GM23338 (cell line): ENCODE data around the gene FXN. TPM values are rescaled to one million over a fixed set of nuclear protein-coding genes. Genes with fewer than 3 reads are reported as not detected.
A peak's percentile ranks its signal among the peaks of the same experiment; 100 is the strongest.

ENCODE experiments used
- ATAC-seq: fragments of 200-7000 bp; cut with Tn5 transposase; 3 replicates; pipeline ENCODE4 v1.9.1; 2020
- DNase-seq: peaks from one replicate; pipeline ENCODE4 v3.0.0-alpha.2; 2015; ENCODE audit warnings: low spot score
- H2AFZ ChIP-seq: fragments of 200-600 bp; sonication (generic); 2 replicates; pipeline ENCODE4 v1.8.0; 2016; ENCODE audit warnings: antibody characterized with exemption, mild to moderate bottlenecking, moderate library complexity
- H3F3A ChIP-seq: fragments of 200-600 bp; sonication (generic); replicated peaks from 2 replicates; pipeline ENCODE4 v1.8.0; 2017; ENCODE audit warnings: antibody characterized with exemption, mixed run types, low read depth
- H3K27ac ChIP-seq: fragments of 200-600 bp; sonication (generic); 2 replicates; pipeline ENCODE4 v1.6.1; 2016; ENCODE audit warnings: low read depth
- H3K27me3 ChIP-seq: fragments of 200-600 bp; sonication (generic); 2 replicates; pipeline ENCODE4 v1.8.0; 2016; ENCODE audit warnings: mild to moderate bottlenecking, mixed run types, moderate library complexity; ENCODE audit not compliant: insufficient read depth
- H3K36me3 ChIP-seq: fragments of 200-600 bp; sonication (generic); 2 replicates; pipeline ENCODE4 v1.8.0; 2016; ENCODE audit warnings: mild to moderate bottlenecking; ENCODE audit not compliant: insufficient read depth
- H3K4me1 ChIP-seq: fragments of 200-600 bp; sonication (generic); 2 replicates; pipeline ENCODE4 v1.8.0; 2016; ENCODE audit warnings: mild to moderate bottlenecking, moderate library complexity; ENCODE audit not compliant: insufficient read depth
- H3K4me2 ChIP-seq: fragments of 200-600 bp; sonication (generic); 2 replicates; pipeline ENCODE4 v1.7.1; 2017; ENCODE audit warnings: mixed run types
- H3K4me3 ChIP-seq: fragments of 200-600 bp; sonication (generic); 2 replicates; pipeline ENCODE4 v1.6.1; 2016; ENCODE audit warnings: mixed run types
- H3K79me2 ChIP-seq: fragments of 200-600 bp; sonication (generic); replicated peaks from 2 replicates; pipeline ENCODE4 v1.8.0; 2017; ENCODE audit warnings: mild to moderate bottlenecking; ENCODE audit not compliant: insufficient read depth
- H3K9me2 ChIP-seq: fragments of 200-600 bp; sonication (generic); 2 replicates; pipeline ENCODE4 v1.8.0; 2017; ENCODE audit not compliant: insufficient read depth
- H4K20me1 ChIP-seq: fragments of 200-600 bp; sonication (generic); replicated peaks from 2 replicates; pipeline ENCODE4 v1.8.0; 2017; ENCODE audit warnings: mild to moderate bottlenecking; ENCODE audit not compliant: insufficient read depth
- H3K27ac Mint-ChIP-seq: 2 replicates; pipeline ENCODE4 v1.8.0; 2020; ENCODE audit warnings: inconsistent platforms, mild to moderate bottlenecking, moderate library complexity, mixed read lengths
- H3K27me3 Mint-ChIP-seq: 3 replicates; pipeline ENCODE4 v1.8.0; 2022; ENCODE audit warnings: low read depth, mild to moderate bottlenecking, moderate library complexity, mixed read lengths, inconsistent platforms; ENCODE audit not compliant: insufficient read depth, poor library complexity
- H3K36me3 Mint-ChIP-seq: 3 replicates; pipeline ENCODE4 v1.8.0; 2021; ENCODE audit warnings: low read depth, mild to moderate bottlenecking, inconsistent platforms, moderate library complexity, mixed read lengths
- H3K4me1 Mint-ChIP-seq: 3 replicates; pipeline ENCODE4 v1.8.0; 2020; ENCODE audit warnings: mild to moderate bottlenecking, inconsistent platforms, mixed read lengths
- H3K4me3 Mint-ChIP-seq: 3 replicates; pipeline ENCODE4 v1.8.0; 2021; ENCODE audit warnings: moderate library complexity, mild to moderate bottlenecking, inconsistent platforms, mixed read lengths
- H3K9me3 Mint-ChIP-seq: 3 replicates; pipeline ENCODE4 v1.8.0; 2020; ENCODE audit warnings: moderate library complexity, mild to moderate bottlenecking, inconsistent platforms, mixed read lengths
- CREB1 ChIP-seq: fragments of 250-450 bp; sonication (Bioruptor Pico); IDR thresholded peaks from 2 replicates; pipeline ENCODE4 v1.5.0; 2020; ENCODE audit warnings: low read depth, mild to moderate bottlenecking, moderate library complexity
- CTCF ChIP-seq, 2 experiments: fragments of 200-600 bp in 1 of 2; sonication (generic) in 1 of 2; conservative IDR thresholded peaks; 2 replicates each; pipeline versions ENCODE4 v1.5.1 to v1.6.1; 2016 to 2017; ENCODE audit warnings: antibody characterized with exemption in 2 of 2, low read depth in 2 of 2, mild to moderate bottlenecking in 2 of 2, moderate library complexity in 1 of 2
- ETS1 ChIP-seq: IDR thresholded peaks from 2 replicates; pipeline ENCODE4 v1.6.1; 2016; ENCODE audit warnings: antibody characterized with exemption
- EZH2 ChIP-seq: fragments of 200-600 bp; sonication (generic); IDR thresholded peaks from one replicate; pipeline ENCODE4 v1.8.0; 2017; ENCODE audit warnings: antibody characterized with exemption, mild to moderate bottlenecking, low read depth; ENCODE audit not compliant: unreplicated experiment
- EZH2phosphoT487 ChIP-seq: fragments of 200-600 bp; sonication (generic); IDR thresholded peaks from one replicate; pipeline ENCODE4 v1.8.1; 2018; ENCODE audit warnings: antibody characterized with exemption; ENCODE audit not compliant: unreplicated experiment
- JUNB ChIP-seq: IDR thresholded peaks from one replicate; pipeline ENCODE4 v1.6.1; 2016; ENCODE audit warnings: antibody characterized with exemption; ENCODE audit not compliant: unreplicated experiment
- NANOG ChIP-seq: IDR thresholded peaks from 2 replicates; pipeline ENCODE4 v1.6.1; 2016; ENCODE audit warnings: antibody characterized with exemption, borderline replicate concordance
- POLR2AphosphoS5 ChIP-seq: IDR thresholded peaks from 2 replicates; pipeline ENCODE4 v1.6.1; 2016; ENCODE audit warnings: antibody characterized with exemption, low read depth
- STAT1 ChIP-seq: IDR thresholded peaks from one replicate; pipeline ENCODE4 v1.6.1; 2016; ENCODE audit warnings: antibody characterized with exemption; ENCODE audit not compliant: unreplicated experiment
- ZNF114 ChIP-seq: fragments of 250-450 bp; sonication (Bioruptor Pico); IDR thresholded peaks from 2 replicates; pipeline ENCODE4 v1.5.0; 2020; ENCODE audit warnings: mild to moderate bottlenecking, moderate library complexity
- ZNF331 ChIP-seq: fragments of 250-450 bp; sonication (Bioruptor Pico); IDR thresholded peaks from 2 replicates; pipeline ENCODE4 v1.5.0; 2020; ENCODE audit warnings: low read depth, mild to moderate bottlenecking, moderate library complexity
- polyA plus RNA-seq: library from polyadenylated mRNA; unstranded; fragments of >200 nt; fragmentation: Nextera tagmentation; extraction: Ambion mirVana; gene quantifications from 2 replicates; pipeline ENCODE4 v1.2.1, GENCODE V29; 2016
- total RNA-seq: library from RNA; depleted of rRNA; stranded (reverse); fragments of >200 nt; shearing (Covaris generic); gene quantifications from 2 replicates; pipeline ENCODE4 v1.2.3, GENCODE V29; 2014
- TF ChIP-seq, protein P1 (sequence below): IDR thresholded peaks from one replicate; pipeline ENCODE4 v1.6.1; 2018; ENCODE audit warnings: antibody characterized with exemption; ENCODE audit not compliant: unreplicated experiment

Gene FXN
- total and polyA plus RNA-seq, 2 experiments from 2014 or later: 26.1 to 66.4 TPM

- no peaks in the 10 kb centered on the region for H3K27me3 ChIP-seq
- TF ChIP-seq CTCF (conservative IDR thresholded peaks at IDR 0.05; ENCODE audit: low read depth in 2 of 2) (peak; percentile 90 to 94), STAT1 (no peak)
- peaks cover 3% of the 10 kb centered on the region for H3K27me3 Mint-ChIP-seq
- no peaks in the 10 kb centered on the region for H4K20me1 ChIP-seq
- H3K27ac ChIP-seq: no peak overlapping the region
- peak overlapping the region; percentile 1; the same call in 1 of the 2 replicates for H2AFZ ChIP-seq
- H3K4me3 ChIP-seq: no peak overlapping the region
- peak; percentile 82 for ATAC-seq
- H3K4me1 Mint-ChIP-seq: peaks cover 13% of the 10 kb centered on the region
- H3K9me3 Mint-ChIP-seq: peaks cover 8% of the 10 kb centered on the region; the same call in 2 of the 3 replicates
- no peak overlapping the region for H3K4me3 Mint-ChIP-seq
- H3K36me3 Mint-ChIP-seq: 0 out of 3 replicates have a peak, but pooled peaks cover 3% of the 10 kb centered on the region
- H3K27ac Mint-ChIP-seq: no peak overlapping the region
- H3K4me1 ChIP-seq: peaks cover 4% of the 10 kb centered on the region; the same call in 1 of the 2 replicates
- 0 out of 2 replicates have a peak, but pooled peaks cover 4% of the 10 kb centered on the region for H3F3A ChIP-seq
- peak; percentile 85 for DNase-seq
- H3K79me2 ChIP-seq: no peaks in the 10 kb centered on the region
- no peaks in the 10 kb centered on the region for H3K36me3 ChIP-seq
- no peaks in the 10 kb centered on the region for H3K9me2 ChIP-seq
- no peak overlapping the region for H3K4me2 ChIP-seq
Measured at GRCh38 chr9:69027355-69028097, 8.0 kb upstream of the FXN start.

DNA sequence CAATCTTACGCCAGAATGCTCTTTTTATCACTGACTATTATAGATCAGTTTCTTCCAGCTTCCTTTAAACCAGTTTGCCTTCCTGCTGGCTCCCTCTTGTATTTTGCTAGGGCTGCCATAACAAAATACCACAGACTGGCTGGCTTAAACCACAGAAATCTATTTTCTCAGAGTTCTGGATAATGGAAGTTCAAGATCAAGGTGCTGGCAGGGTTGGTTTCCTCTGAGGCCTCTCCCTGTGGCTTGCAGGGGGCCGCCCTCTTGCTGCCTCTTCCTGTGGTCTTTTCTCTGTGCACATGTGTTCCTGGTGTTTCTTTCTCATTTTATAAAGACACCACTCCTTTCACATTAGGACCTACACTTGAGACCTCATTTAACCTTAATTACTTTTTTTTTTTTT is 6.8 kb upstream of the FXN start:
- H3K4me1 Mint-ChIP-seq: peaks cover 7% of the 10 kb centered on the region
- H3K4me2 ChIP-seq: no peak overlapping the region
- TF ChIP-seq CREB1 (CRISPR knock-in tag) (no peak), ZNF114 (CRISPR knock-in tag) (no peak), ZNF331 (CRISPR knock-in tag) (no peak), NANOG (no peak), EZH2 (no peak), JUNB (no peak), CTCF (conservative IDR thresholded peaks at IDR 0.05; ENCODE audit: low read depth in 2 of 2) (no peak), POLR2AphosphoS5 (no peak), EZH2phosphoT487 (no peak), ETS1 (no peak)
- TF ChIP-seq, protein P1, sequence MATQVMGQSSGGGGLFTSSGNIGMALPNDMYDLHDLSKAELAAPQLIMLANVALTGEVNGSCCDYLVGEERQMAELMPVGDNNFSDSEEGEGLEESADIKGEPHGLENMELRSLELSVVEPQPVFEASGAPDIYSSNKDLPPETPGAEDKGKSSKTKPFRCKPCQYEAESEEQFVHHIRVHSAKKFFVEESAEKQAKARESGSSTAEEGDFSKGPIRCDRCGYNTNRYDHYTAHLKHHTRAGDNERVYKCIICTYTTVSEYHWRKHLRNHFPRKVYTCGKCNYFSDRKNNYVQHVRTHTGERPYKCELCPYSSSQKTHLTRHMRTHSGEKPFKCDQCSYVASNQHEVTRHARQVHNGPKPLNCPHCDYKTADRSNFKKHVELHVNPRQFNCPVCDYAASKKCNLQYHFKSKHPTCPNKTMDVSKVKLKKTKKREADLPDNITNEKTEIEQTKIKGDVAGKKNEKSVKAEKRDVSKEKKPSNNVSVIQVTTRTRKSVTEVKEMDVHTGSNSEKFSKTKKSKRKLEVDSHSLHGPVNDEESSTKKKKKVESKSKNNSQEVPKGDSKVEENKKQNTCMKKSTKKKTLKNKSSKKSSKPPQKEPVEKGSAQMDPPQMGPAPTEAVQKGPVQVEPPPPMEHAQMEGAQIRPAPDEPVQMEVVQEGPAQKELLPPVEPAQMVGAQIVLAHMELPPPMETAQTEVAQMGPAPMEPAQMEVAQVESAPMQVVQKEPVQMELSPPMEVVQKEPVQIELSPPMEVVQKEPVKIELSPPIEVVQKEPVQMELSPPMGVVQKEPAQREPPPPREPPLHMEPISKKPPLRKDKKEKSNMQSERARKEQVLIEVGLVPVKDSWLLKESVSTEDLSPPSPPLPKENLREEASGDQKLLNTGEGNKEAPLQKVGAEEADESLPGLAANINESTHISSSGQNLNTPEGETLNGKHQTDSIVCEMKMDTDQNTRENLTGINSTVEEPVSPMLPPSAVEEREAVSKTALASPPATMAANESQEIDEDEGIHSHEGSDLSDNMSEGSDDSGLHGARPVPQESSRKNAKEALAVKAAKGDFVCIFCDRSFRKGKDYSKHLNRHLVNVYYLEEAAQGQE: no peak

More for the DNA sequence above, 6.8 kb upstream of the FXN start:
- Histone ChIP-seq H3K27me3 (no peaks in the 10 kb centered on the region), H3K36me3 (no peaks in the 10 kb centered on the region), H4K20me1 (no peaks in the 10 kb centered on the region), H3F3A (0 out of 2 replicates have a peak, but pooled peaks cover 4% of the 10 kb centered on the region), H3K79me2 (no peaks in the 10 kb centered on the region), H3K9me2 (no peaks in the 10 kb centered on the region), H3K4me1 (no peaks in the 10 kb centered on the region; the same call in 1 of the 2 replicates), H2AFZ (no peak overlapping the region), H3K27ac (no peak overlapping the region), H3K4me3 (no peak overlapping the region)
- no peak overlapping the region for H3K27ac Mint-ChIP-seq
- H3K36me3 Mint-ChIP-seq: 0 out of 3 replicates have a peak, but pooled peaks cover 3% of the 10 kb centered on the region
- no peak overlapping the region for H3K4me3 Mint-ChIP-seq
- H3K9me3 Mint-ChIP-seq: peaks cover 8% of the 10 kb centered on the region; the same call in 2 of the 3 replicates
- DNase-seq (no peak), ATAC-seq (no peak)
- peaks cover 3% of the 10 kb centered on the region for H3K27me3 Mint-ChIP-seq
